Fibroblast of skin of back (primary cell): Measurements from ENCODE around the gene NECTIN4.
"Not testable (repeated sequence)": the region's sequence is repeated elsewhere in the genome, so short reads cannot be mapped to it uniquely, and the experiment has no call there.

Experiments
- DNase-seq: peaks from one replicate; pipeline ENCODE4 v3.0.0-alpha.2; 2013

The NECTIN4 gene

DNA sequence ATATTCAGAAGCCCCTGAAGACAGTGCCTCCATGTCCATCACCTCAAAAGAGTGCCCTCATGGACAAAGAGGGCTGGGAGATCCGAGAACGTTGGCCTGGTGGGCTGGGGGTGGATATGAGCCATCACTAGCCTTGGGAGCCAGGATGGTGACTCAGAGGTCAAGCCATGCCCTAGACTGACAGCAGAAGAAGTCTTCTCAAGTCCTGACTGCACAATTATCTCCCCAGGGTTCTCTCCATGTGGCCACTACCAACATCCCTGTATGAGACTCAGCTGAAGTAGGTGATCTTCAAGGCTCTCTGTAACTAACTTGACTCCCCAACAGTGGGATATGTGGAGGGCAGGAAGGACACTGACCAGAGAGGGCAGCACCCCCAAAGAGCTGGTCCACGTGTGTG, 36.5 kb downstream of the NECTIN4 start:
- DNase-seq = no peak

DNA sequence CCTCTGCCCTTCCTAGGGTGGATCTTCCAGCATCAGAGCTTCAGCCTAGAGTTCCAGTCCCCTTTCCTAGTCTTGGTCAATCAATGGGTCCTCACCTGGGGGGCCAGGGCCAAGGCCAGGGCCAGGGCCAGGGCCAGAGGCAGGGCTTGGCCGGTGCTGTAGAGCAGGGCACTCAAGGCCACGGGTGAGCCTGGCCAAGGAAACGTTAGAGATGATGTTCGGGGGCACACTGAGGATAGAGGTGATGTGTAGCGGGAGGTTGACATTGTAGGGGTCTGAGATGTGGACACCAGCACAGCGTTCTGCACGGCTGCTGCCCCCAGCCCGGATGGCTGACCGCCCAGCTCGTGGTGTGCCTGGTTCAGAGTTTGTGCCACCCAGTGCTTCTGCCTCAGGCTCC, 38.1 kb downstream of the NECTIN4 start:
- no peak for DNase-seq

DNA sequence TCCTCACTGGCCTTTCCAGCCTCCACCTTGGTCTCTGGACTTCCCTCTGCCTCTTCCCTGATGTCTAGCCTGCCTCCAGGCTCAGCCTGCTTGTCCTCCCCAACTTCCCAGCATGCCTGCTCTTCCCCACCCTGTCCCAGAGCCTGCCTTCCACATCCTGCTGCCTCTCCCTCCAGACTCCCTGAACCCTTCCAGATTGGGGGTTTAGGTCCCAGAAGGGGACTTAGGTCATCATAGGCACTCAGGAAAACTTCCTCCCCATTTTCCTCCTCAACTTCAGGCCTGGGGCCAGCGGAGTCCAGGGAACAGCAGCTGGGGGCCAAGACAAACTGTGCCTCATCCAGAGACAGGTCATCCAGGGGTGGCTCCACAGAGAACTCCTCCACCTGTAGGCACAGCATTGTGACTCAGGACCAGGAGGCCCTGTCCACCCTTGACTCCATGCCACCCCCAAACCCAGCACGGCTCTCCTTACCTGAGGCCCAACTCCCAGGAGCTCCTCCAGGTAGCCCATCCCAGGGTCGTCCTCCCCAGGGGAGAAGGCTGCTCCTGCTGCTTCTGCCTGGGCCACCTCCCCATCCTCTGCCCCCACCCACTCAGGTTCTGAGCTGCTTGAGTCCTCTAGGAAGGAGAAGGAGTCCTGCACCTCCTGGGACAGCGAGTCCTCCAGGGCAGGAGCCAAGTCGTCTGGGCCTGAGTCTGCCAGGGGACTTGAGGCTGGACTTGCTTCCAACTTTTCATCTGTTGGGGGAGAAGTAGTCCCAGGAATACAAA, 40.2 kb downstream of the NECTIN4 start:
- no peak for DNase-seq

DNA sequence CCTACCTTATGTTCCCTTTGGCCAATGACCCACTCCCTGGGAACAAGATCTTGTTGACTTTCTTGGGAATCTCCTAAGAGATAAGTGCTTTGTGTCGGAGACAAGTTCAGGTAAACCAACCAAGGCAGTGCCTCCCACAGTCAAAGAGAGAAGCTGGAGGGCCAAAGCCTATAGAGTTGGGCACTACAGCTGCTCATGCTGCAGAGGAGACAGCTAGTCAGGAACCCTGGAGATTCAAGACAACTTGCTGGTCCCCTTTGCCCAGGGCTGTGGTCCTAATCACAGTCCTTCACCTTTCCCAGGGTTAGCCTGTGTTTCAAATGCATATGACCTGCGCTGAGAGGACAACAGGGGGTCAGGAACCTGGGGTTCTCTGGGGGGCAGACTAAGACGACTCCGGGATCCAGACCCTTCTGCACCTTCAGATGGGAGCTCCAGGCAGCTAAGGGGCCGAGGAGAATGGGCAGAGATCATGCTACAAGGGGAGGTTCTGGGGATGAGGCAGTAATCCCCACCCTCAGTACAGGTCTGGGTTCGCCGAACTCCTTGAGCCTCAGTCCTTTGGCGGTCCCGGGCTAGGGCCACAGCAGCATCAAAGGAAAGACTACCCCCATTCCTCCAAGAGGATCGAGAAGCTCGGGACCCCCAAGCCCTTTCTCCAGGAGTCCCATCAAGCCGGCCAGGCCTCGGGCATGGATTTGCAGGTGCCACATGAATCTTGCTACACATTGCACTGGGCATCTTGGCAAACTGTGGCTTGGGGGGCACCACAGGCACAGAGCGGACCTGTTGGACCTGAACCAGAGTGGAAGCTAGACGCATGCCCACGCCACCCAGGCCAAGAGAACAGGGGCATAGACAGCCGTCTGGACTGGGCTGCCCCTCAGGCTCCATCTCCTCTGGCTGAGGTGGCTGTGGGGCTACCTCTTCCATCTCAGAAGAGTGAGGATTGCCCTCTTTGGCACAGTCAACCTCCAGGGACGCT, 41.6 kb downstream of the NECTIN4 start:
- no peak for DNase-seq

DNA sequence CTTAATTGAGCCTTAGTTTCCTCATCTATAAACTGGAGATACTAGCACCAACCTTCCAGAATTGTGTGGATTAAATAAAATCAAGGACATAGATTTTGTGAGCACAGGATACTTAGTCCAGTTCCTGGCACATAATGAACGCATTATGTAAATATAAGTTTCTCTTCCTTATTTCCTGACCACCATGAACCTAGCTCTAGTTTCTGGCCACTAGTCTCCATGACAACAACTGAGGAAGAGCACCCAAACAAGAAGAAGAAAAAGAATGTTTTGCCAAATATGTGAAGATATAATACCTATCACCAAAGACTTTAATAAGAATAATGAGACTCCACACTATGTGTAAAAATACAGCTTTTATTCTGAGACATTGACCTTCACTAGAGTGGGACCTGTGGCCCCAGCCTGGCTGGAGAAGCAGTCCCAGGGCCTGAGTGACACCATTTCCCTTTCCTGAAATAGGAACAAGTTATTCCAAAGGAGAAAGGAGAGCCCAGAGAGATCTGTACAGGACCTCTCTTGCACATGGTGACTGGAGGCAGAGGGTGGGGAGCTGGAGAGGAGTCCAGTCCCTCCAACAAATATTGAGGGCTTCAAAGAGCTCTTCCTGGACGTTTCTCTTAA, 42.6 kb downstream of the NECTIN4 start:
- no peak for DNase-seq

DNA sequence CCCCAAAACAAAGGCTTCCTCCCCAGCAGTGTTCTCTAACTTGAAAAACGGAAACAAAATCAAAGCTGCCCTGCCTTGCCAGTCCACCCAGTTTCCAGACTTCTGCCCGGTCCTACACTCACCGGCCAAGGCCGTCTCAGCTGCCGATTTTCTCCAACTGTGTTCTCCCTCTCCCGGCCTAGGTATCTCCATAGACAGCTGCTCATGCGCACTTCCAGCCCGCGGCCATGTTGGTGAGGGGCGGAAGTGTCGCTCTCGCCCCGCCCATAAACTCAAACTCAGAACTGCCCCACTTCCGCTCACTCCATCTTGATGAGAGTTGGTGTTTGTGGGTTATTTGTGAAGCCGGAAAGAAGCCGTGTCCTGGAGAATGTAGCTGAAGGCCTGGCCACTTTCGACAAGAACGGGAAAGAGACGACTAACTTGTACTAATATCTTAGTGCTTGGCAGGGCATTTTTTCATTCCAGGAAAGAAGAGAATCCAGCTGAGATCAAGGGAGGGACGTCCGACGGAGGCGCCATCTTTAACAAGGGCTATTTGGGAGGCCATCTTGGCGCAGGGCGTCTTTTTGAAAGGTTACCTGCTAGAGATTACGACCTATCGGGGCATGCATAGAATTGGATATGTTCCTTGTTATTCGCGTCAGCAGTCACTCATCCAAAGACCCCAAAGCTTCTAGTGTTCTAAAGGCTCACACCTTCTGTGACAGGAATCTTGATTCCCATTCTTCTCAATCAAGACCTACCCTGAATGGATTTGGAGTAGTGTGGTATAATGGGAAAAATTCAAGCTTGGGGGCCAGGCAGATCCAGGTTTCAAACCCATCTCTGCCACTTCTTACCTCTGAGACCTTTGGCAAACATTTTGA, 43.4 kb downstream of the NECTIN4 start, which contains the start of gene USF1:
USF1 (minus strand) TSS at position 242 of the 869 bp plus-strand sequence. CDS start 2,702 bp downstream, outside the sequence.
- peak; percentile 95 for DNase-seq

DNA sequence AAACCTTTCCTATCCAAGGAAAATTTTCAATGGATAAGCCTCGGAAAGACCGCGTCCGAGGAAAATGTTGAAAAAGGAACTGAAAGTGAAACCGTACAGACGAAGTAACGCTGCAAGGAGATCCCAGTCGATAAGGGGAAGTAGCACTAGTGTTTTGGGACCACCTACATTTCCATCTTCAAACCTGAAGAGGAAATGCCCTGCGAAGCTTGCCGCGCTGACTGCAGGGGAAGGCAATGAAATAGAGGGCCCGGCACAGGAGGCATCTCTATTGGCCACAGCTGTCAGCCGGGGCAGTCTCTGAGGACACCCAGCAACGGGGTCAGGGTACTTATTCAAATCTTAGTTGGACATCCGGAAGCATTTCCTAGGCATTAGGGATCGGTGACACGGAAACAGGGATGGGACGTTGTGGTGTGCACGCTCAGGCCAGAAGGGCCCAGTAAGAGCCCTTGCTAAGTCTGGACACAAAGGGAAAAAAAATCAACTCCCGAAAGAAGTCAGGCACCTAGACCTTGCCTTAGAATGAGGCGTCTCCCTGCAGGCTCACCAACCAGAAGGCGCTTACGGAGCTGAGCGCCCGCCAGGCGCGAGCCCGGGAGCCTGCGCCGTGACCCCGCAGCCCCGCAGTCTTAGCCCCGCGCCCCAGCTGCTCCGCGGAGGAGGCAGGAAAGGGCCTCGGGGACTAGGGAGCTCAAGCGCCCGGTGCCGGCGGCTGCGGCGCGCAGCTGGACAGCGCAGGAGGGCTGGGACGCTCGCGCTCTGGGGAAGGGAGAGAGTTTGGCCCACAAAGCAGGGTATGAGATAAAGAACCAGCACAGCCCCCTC, 44.2 kb downstream of the NECTIN4 start:
- DNase-seq = peak; percentile 64

DNA sequence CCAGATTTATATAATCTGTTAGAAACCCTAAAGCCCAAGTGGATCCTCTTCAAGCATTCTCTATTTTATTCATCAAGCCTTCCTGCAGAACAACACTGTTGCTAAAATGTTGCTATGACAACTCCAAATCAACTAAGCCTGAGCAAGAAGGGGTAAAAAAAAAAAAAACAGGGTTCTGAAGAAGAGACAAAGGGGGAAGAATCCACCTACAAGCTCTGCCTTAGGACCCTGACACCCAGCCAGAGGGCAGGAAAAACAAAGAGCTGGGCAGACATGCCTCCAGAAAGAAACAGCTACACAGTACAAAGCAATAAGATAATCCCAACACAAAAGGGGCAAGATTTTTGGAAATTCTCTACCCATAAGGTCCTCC, 44.8 kb downstream of the NECTIN4 start:
- DNase-seq = no peak

DNA sequence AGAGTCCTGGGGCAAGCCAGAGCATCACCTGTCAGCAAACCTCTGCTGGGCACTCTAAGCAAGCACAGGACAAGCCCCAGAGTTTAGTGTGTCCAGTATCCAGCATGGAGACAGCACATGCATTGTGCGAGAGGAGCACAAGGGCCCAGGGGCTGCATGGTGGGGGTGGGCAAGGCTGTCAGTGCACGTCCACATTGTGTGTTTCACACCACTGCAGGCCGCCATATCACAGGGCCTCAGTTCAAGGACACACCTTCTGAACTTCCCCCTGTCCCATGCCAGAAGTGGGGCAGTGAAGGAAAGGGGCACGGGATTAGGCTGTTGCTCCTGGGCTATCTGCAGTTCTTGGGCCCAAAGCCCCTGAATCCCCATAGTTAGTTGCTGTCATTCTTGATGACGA, 49.8 kb downstream of the NECTIN4 start:
- DNase-seq = no peak

DNA sequence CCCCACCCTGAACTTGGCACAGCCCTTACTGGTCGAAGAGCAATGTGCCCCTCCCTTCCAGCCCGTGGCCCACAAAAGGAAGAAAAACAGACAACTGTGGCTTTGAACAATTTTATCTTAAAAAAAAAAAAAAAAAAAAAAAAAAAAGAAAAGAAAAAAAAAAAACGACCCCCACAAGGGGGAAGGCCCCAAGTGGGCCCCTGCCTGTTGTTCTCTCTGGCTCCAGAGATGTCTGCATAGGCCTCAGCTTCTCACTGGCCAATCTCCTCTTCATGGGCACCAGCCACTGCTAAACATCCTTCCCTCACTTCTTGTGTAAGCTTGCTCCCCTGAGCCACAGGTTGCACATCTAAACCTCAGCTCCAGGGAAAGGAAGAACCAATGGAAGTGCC, 50.2 kb downstream of the NECTIN4 start:
- no peak for DNase-seq

DNA sequence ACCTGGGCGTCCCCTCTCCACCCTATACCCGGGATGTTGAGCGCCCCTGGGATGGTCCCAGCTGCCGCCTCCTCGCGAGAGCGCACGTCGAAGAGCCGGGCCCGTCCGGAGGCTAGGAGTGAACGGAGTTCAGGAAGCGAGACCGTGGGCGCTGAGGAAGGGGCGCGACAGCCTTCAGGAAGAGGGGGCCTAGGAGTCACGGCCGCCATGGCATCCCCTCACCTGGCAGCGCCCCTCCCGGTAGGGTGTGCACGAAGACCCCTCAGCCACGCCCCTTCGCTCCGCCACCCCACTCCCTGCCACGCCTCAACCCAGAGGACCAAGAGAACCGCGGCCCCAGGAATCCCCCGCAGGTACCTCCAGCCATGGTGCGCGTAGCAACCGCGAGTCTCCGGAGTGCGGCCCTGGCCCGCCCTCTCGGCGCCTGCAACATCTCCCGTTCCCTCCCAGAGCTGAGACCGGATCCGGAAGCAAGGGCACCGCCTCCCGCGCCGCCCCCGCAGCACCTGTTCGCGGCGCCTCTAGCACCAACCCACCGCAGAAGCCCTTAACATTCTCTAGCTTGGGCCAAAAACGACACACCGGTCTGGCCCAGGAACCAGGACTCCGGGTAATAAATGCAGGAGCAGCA, 50.7 kb downstream of the NECTIN4 start, which contains the start of gene TSTD1:
TSTD1 (minus strand) TSS at position 442 of the 631 bp plus-strand sequence; CDS start at position 367, 75 bp downstream.
- DNase-seq = no peak

DNA sequence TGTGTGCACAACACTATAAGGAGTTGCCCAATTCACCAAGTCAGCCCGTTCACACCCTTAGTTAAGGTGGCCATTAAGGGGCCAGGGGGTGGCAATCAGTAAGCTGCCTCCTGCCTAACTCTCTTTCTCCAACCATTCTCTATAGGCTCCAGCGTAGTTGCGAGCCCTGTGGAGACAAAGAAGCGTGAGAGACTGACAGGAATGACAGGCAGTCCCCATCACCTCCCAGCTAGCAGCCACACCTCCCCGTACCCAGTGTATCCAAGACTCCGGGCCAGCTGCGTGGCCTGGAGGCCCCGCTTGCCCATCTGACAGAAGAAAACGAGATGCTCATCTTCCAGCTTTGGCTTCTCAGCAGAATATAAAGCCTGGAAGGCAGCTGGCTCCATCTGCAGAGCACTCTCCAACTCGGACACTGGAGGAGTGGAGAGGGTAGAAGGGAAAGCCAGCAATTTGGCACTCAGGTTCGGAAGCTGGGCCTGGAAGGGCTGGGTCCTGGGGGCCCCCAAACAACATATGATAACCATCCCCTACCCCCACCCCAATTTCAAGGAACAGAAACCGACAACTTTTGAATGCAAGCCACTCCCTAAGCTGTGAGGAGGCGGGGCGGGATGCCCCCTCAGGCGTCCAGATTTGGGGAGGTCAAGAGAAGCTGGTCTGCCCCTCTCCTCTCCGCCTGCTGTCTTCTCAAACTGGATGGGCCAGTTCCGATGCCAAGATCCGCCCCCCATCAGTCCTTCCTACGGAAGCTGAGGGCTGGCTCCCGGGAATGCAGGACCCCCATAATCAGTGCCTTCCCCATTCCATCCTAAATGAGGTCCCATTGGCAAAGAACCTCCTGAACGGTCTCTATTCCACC, 51.5 kb downstream of the NECTIN4 start:
- no peak for DNase-seq

DNA sequence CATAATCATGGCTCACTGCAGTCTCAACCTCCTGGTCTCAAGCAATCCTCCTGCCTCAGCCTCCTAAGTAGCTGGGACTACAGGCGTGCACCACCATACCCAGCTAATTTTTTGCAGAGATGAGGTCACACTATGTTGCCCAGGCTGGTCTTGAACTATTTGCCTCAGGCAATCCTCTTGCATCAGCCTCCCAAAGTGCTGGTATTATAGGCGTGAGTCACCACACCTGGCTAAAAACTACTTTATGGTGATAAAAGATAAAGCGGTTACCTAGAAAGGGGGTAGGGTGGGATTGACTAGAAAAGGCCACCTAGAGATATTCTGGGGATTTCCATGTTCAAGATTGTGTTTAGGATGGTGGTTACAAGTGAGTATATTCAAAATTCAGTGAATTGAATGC, 55.6 kb downstream of the NECTIN4 start:
- no peak for DNase-seq

DNA sequence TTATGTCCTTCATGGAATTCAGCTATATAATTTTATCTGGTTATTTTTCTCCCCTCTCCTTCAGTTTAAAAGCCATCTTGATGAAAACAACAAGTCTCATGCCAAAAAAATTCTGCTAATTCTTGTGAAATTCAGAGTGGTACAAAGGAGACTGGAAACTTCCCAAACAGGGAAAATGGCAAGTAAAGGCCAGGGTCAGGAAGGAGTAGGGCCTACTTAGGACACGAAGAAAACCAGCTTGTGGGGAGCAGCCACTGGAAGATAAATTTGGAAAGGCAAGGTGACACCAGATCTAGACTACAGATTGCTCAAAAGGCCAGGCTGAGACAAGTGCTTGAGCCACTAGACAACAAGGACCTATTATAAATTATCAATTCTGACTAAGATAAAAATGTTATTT, 56.9 kb downstream of the NECTIN4 start:
- DNase-seq = no peak

DNA sequence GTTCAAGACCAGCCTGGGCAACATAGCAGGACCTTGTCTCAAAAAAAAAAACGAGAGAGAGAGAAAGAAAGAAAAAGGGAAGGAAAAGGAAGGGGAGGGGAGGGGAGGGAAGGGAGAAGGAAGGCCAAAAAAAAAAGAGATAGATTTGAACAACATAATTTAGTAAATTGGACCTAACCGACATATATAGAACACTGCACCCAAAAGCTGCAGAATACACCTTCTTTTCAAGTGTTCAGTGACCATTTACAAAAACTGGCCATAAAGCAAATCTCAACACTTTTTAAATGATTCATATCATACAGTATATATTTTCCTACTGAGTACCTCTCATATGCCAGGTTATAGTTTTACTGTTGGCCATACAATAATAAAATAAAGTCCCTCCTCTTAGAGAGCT, 57.5 kb downstream of the NECTIN4 start:
- DNase-seq = no peak

DNA sequence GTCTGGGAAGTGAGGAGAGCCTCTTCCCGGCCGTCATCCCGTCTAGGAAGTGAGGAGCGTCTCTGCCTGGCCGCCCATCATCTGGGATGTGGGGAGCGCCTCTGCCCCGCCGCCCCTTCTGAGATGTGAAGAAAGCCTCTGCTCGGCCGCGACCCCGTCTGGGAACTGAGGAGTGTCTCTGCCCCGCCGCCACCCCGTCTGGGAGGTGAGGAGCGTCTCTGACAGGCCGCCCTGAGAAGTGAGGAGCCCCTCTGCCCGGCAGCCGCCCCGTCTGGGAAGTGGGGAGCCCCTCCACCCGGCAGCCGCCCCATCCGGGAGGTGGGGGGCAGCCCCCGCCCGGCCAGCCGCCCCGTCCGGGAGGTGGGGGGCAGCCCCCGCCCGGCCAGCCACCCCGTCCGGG, 59.9 kb downstream of the NECTIN4 start:
- DNase-seq = not testable (repeated sequence)

DNA sequence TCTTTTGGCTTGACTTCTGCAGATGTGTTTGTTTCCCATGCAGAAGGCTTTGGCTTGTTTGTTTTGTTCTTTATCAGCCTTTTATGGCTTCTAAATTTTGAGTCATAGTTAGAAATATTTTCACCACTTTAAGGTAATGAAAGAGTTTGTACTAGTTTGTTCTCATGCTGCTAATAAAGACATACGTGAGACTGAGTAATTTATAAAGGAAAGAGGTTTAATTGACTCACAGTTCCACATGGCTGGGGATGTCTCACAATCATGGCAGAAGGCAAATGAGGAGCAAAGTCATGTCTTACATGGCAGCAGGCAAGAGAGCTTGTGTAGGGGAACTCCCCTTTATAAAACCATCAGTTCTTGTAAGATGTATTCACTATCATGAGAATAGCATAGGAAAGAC, 62.4 kb downstream of the NECTIN4 start:
- not testable (repeated sequence) for DNase-seq

DNA sequence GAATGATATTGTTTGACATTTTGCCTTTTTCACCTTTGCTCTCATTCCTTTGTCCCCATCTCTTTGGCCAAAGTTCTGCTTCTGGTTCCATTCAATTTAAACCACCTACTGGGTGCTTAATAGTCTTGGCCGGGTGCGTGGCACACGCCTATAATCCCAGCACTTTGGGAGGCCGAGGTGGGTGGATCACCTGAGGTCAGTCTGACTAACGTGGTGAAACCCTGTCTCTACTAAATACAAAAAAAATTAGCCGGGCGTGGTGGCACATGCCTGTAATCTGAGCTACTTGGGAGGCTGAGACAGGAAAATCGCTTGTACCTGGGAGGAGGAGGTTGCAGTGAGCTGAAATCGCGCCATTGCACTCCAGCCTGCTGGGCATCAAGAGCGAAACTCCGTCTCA, 66.9 kb downstream of the NECTIN4 start:
- not testable (repeated sequence) for DNase-seq

DNA sequence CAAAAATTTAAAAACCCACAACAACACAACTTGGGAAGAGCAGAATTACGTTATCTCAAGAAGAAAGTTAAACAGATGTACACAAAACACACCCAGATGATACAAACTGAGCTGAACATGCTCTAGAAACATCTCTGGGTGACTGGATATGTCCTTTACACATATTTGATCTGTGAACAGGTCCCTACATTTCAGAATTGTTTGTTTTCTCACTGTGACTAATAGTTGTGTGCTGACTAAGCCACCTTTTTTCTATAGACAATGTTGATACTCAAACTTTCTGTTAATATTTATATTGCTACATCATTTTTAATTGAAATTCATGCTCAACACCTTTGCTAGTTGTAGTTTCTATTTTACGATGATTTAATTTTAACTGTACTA, 67.4 kb downstream of the NECTIN4 start:
- no peak for DNase-seq
